ENCODE results near the gene TUBB6.

TUBB6 gene

DNA sequence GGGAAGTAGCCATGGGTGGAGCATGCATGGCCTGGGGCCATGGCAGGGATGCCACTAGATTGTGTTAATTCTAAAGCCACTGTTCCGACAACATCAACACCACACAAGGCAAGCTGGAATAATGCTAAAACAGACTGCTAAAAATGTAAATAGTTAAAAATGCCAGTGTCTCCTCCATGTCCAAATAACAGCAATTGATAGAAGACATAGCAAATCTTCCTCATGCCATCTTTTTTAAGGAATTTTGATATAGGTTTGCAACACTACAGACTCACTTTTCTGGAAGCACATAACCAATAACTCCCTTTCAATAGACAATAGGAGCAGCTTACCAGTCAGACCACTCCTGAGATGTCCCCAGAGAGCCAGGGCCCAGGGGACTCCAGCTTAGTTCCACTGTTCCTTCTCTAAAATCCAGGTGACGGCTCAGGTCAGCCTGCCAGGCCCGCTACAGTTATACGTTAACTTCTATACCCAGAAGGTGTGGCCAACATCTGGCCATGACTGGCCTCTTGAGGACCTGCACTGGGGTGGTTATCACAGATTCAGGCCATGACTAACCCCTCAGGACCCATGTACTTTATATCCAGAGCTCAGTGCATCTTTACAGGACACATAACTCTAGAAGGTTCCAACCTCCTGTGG lies 20.3 kb downstream of the TUBB6 start:
- Histone ChIP-seq H3K4me1 (no peaks in the 10 kb centered on the region; the same call in 1 of the 2 replicates), H3K27me3 (no peaks in the 10 kb centered on the region), H3K36me3 (peaks cover 26% of the 10 kb centered on the region), H3K4me3 (ENCODE audit: low read depth, low read length) (no peak overlapping the region), H3K9me3 (no peaks in the 10 kb centered on the region)
- no peak for DNase-seq
- TF ChIP-seq, protein P1, sequence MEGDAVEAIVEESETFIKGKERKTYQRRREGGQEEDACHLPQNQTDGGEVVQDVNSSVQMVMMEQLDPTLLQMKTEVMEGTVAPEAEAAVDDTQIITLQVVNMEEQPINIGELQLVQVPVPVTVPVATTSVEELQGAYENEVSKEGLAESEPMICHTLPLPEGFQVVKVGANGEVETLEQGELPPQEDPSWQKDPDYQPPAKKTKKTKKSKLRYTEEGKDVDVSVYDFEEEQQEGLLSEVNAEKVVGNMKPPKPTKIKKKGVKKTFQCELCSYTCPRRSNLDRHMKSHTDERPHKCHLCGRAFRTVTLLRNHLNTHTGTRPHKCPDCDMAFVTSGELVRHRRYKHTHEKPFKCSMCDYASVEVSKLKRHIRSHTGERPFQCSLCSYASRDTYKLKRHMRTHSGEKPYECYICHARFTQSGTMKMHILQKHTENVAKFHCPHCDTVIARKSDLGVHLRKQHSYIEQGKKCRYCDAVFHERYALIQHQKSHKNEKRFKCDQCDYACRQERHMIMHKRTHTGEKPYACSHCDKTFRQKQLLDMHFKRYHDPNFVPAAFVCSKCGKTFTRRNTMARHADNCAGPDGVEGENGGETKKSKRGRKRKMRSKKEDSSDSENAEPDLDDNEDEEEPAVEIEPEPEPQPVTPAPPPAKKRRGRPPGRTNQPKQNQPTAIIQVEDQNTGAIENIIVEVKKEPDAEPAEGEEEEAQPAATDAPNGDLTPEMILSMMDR (IDR thresholded peaks at IDR 0.05; ENCODE audit: low read depth, low read length), result no peak; the same call in 1 of the 2 replicates

DNA sequence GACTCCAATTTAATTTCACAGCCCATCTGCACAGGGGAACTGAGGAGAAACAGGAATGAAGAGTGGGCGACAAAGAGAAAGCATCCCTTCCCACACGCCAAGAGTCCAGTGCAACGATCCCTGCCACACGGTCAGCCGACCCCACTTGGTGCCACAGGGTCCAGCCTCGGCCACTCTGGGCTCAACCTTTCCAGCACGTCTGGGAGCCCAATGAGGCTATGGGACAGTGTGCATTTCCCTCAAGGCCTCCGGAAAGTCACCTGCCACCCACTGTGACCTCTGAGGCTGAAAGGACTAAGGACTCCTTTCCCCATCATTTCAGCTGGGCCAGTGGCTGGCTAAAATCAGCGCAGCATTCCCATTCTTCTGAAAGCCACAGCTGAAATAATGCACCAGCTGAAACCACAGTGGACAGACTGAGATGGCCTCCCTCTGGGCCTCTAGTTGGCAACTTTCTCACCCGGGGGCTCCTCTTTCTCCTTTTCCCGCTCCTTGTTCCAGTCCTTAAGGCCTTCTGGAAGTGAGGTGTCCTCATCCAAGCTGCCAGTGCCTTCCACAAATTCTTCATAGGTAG lies 21.2 kb downstream of the TUBB6 start:
- H3K36me3 ChIP-seq, result peaks cover 33% of the 10 kb centered on the region
- TF ChIP-seq, protein P1 (IDR thresholded peaks at IDR 0.05; ENCODE audit: low read depth, low read length), result no peak

DNA sequence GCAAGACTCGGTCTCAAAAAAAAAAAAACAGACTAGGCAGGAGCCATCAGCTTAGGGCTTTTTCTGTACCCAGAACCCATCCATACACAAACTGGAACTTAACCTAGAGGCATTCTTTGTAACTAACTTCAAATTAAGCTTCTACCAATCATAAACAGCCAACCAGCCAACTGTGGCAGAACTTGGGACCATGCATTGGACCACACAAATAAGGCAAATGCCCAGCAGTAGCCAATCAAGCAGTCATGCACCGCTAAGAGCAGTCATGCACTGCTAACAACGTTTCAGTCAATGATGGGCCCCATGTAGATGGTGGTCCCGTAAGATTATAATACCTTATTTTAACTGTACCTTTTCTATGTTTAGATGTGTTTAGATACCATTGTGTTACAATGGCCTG lies 22.7 kb downstream of the TUBB6 start:
- no peak for DNase-seq
- H3K9me3 ChIP-seq, result no peaks in the 10 kb centered on the region
- no peaks in the 10 kb centered on the region for H3K27me3 ChIP-seq
- peaks cover 28% of the 10 kb centered on the region for H3K36me3 ChIP-seq
- H3K4me3 ChIP-seq (ENCODE audit: low read depth, low read length), result no peak overlapping the region
- no peaks in the 10 kb centered on the region; the same call in 1 of the 2 replicates for H3K4me1 ChIP-seq
- TF ChIP-seq, protein P1 (IDR thresholded peaks at IDR 0.05; ENCODE audit: low read depth, low read length), result no peak

More for the DNA sequence above, 21.2 kb downstream of the TUBB6 start:
- no peaks in the 10 kb centered on the region for H3K27me3 ChIP-seq
- no peaks in the 10 kb centered on the region; the same call in 1 of the 2 replicates for H3K4me1 ChIP-seq
- no peak overlapping the region for H3K4me3 ChIP-seq (ENCODE audit: low read depth, low read length)
- no peak for DNase-seq
- no peaks in the 10 kb centered on the region for H3K9me3 ChIP-seq

- DNase-seq, result no peak
- H3K4me1 ChIP-seq, result no peaks in the 10 kb centered on the region
- H3K27me3 ChIP-seq, result no peaks in the 10 kb centered on the region
- H3K9me3 ChIP-seq, result no peaks in the 10 kb centered on the region
- no peak overlapping the region for H3K4me3 ChIP-seq (ENCODE audit: low read depth, low read length)
- H3K36me3 ChIP-seq, result peaks cover 10% of the 10 kb centered on the region; the same call in 1 of the 2 replicates
- TF ChIP-seq, protein P1 (IDR thresholded peaks at IDR 0.05; ENCODE audit: low read depth, low read length), result no peak
These were observed 25.7 kb downstream of the TUBB6 start for GRCh38 chr18:12333506-12334290.

GRCh38 chr18:12334366-12334808 lies 26.3 kb downstream of the TUBB6 start:
- Histone ChIP-seq H3K9me3 (no peaks in the 10 kb centered on the region), H3K36me3 (peaks cover 7% of the 10 kb centered on the region; the same call in 1 of the 2 replicates), H3K4me1 (no peaks in the 10 kb centered on the region), H3K4me3 (ENCODE audit: low read depth, low read length) (no peak overlapping the region), H3K27me3 (no peaks in the 10 kb centered on the region)
- TF ChIP-seq, protein P1 (IDR thresholded peaks at IDR 0.05; ENCODE audit: low read depth, low read length), result no peak
- DNase-seq, result no peak

Data from BE2C (cell line).